HG02884 (cell line): ENCODE data around the gene THBD.

Experiments
- ATAC-seq: cut with Tn5 transposase; IDR thresholded peaks from one replicate; pipeline ENCODE4 v1.9.1; 2021; ENCODE audit warnings: mild to moderate bottlenecking, moderate library complexity; ENCODE audit not compliant: unreplicated experiment

THBD gene

DNA sequence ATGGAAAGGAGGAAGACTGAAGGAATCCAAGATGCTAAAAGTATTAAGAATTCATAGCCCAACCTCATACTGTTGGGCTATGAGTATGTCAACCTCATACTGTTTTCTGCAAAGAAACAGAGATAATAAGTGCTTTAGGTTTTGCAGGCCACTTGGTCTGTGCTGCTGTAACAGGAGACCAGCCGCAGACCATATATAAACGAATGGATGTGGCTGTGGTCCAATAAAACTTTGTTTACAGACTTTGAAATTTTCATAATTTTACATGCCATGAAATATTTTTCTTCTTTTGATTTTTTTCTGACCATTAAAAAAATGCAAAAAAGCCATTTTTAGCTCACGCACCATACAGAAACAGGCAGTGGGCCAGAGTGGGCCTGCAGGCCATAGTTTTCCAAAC, 13.7 kb upstream of the THBD start:
- ATAC-seq, result no peak

DNA sequence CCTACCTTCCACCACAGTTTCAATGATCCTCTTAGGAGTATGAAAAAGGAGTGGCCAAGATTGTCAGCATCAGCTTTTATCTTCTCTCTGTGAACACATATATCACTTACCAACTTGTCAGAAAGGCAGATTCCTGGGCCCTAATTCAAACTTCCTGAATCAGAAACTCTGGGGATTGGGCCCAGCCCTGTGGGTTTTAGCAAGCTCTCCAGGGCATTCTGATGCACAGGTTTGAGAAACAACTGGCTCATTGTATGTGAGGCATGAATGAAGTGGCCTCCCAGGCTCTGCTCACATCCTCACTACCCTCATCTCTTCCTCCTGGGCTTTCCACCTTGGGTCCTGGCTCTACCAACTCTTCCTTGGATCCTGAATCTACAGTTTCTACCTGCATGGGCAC, 13.2 kb upstream of the THBD start:
- ATAC-seq, result no peak

DNA sequence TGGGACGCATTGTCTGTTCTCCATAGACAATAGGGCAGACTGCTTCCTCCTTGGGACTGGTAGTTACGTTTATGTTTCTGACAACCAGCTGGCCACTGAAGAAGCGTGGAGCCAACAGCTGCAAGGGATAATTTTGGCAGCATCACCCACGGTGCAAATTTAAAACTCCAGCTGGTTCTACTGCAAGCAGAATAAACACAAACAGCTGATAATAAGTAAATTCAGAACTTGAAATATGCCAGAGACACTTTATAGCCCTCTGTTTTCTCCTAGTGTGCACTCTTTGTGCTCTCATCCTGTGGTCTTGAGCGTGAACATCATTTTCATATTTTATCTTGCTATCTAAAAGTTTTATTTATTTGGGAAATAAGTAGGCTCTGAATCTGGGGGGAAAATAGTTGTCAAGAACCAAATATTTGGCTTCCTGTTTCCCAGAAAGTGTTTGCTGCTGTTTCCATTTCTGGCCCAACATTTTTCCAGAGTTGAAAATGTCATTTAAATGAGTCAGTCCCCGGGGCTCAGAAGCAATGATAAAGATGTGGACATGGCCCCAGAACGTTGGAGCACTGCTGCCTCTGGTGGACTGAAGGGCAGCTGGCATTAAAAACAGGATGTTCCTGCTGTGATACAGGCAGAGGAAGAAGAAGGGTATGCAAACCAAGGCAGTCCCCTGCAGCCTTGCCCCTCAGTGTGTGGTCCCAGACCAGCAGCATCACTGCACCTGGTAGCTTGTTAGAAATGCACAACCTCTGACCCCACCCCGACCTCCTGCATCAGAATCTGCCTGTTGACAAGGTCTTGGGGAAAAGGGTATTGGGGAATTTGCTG, 12.5 kb upstream of the THBD start:
- ATAC-seq, result no peak

DNA sequence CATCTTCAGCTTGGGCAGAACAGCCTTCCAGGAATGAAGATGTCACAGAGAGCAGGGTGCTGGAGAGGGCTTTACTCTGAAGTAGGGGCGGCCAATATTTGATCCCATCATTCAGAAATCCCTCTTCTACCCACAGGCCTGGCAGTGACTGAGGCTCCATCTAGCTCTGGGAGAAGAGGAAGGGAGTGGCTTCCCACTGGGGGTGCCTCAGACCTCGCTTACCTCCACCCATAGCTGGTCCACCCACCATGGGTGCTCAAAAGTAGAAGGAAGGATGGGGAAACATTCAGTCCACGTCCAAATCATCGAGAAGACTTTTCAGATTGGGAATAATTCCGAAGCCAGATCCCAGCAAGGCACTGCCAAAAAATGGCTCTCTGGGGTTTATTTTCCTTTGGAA, 11.8 kb upstream of the THBD start:
- no peak for ATAC-seq

DNA sequence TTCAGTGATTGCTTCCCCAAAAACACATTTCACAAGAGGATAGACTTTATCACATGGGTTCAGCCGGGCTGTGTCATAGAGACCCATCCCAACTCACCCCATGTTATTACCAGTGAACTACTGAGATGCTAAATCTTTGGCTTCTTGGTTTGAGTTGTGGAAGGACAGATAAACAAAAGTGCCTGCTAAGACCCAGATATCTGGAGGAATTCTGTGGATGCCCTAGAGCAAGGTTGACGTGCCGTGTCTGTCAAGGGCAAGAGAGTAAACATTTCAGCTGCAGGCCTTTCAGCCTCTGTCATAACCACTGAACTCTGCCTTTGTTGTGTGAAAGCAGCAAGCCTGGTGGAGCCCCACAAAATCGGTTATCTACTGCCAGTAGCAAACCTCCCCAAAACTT, 11.2 kb upstream of the THBD start:
- ATAC-seq, result no peak

DNA sequence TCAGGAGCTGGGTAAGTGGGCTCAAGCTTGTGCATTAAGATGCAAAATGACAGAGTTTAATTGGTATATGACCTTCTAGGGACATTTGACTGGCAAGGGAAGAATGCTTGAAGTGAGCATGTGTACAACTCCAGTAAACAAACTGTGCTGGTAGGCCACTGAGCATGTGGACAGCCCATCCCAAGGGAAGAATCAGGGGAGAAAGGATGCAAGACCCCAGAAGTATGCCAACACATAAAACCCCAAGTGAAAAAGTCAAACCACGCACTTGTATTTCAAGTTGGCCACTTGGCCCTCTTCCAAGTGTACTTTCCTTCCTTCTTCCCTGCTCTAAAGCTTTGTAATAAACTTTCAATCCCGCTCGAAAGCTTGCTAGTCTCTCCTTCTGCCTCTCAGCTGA, 10.4 kb upstream of the THBD start:
- no peak for ATAC-seq

DNA sequence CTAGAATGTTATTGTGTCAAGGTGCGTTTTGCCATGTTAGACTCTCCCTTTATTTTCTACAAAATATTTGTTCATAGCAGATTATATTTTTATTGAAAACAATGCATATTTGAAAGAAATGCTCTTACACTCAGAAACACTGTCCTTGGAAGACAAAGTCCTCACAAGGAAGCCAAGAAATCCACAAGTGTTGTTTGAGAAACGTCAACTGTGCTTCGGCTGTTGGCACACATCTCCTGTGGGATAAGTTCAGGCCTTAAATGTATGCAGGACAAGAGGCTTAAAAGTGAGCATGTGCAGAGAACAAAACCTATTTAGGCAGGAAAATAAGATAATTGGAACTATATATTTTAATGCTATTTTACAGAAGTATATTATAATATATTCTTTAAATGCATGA, 9.5 kb upstream of the THBD start:
- ATAC-seq, result no peak

DNA sequence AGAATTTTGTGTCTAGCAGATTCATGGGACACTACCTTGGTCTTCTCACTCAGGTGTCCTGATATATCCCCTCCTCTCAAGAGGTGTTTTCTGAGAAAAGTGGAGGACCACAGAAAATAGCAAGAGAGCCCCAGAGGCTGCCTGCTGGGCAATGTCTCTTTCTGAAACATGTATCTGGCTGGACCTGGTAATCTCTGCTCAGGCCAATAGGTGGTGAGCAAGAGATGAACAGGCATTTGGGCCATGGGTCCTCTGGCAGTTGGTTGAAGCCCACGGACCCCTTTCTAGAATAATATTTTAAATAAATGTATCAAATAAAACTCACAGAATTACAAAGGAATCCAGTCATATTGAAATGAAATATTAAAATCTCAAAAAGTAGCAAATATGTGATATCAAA, 8.8 kb upstream of the THBD start:
- ATAC-seq, result no peak

DNA sequence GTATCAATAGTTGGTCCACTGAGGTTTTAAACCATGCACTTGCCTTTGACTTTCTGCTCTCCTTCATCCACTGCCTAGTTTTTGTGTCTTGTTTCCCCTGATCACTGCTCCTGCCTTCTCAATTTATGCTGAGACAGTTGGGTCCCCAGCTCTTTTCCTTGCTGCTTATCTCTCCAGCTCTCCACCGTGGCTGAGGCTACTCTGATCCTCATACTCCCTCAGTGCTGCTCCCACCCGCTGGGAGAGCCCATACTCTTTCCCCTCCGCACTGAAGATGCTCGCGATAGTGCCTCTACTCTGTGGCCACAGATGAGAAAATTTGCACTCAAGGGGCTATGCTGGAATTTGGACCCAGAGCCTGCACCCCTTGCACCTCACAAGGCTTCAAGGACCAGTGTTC, 3.4 kb upstream of the THBD start:
- ATAC-seq, result no peak

DNA sequence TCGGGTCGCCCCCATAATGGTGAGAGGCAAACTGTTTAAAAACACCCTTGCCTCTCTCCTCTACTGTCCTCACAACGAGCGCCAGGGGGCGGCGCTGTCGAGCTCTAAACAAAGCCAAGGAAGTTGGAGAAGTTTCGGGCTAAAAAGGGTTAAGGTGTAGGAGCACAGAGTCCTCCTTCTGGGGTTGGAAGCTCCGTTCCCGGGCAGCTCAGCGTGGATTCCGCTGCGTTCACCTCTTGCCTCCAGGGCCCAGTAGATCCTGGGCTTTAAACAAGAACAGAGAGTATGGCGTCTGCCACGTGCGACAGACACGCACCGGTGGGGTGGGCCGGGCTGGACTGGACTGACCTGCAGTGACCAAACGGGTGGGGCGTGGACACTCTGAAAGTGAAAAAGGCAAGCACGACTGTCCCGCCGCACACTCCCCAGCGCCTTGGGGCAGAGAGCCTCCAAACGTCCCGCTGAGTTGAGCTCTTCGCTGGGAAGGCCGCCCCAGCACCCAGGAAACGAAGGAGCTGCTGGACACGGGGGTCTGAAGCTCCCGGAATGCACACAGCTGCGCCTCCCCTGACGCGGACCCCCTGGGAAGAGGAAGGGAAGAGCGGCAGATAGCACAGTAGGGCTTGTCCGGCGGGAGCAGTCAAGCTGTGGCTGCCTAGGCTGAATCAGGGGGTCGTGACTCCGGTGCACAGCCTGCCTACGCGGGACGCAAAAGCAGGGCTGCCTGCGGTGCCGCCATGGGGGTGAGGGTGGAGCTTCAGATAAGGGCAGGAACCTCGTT, 1.6 kb upstream of the THBD start:
- ATAC-seq, result no peak

DNA sequence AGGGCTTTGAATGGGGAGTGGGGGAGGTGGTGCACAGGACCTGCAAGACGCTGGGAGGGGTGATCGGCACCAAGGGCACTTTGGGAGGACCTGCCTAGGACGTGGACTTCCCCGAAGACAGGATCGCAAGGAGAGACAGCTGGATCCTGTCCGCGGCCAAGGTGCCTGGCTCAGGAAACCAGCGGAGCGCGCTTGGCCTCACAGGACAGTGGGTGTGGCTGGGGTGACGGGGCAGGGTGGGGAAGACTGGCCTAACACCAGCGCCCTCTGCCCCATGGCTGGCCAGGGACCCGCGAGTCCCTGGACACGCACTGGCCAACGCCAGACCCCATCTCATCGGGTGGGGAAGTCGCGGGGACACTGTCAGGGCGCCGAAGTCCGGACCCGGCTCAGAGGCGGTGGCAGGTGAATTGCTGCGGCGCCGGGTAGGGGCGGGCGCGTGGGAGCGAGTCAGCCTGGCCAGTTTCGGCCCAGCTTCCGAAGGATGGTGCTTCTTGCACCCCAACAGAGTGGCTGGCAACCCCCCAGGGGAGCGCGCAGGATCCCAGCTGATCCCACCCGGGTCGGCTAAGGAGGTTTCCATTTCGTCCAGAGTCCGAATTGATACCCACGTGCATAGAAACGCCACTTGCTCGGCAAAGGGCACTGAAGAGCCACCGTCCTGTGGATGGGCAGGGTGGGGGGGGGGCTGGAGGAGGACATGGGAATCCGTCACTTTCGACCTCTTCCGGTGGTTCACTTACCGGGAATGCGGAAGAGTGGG, 785 bp upstream of the THBD start:
- ATAC-seq, result no peak

DNA sequence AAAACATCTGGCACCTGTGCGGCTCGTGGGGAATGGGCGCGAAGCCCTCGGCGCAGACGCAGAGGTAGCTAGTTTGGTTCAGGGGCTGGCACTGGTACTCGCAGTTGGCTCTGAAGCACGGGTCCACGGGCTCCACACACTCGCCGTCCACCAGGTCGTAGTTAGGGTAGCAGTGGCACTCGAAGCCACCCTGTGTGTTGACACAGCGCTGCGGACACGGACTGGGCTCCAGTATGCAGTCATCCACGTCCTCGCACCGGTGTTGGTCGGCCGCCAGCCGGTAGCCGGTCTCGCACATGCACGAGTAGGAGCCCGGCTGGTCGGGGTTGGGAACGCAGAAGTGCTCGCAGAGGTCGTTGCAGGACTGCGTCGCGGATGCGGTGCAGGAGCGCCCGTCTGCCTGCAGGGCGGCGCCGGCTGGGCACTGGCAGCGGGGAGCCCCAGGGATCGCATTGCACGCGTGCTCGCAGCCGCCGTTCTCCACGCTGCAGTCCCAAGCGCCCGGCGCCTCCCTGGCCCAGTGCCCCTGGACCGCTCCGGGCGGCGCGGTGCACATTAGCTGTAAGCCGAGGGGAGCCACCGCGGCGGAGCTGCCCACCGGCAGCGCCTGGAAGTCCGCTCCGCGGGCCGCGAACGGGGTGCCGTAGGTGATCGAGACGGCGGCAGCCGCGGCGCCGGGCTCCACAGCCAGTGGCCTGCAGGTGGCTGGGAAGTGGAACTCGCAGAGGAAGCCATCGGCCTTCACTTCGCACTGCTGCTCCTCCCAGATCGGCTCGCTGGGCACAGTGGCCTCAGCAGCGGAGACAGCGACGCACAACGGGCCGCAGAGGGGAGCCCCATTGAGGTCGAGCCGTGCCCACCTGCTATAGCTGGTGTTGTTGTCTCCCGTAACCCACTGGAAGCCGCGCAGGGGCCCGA, 930 bp downstream of the THBD start:
- no peak for ATAC-seq

DNA sequence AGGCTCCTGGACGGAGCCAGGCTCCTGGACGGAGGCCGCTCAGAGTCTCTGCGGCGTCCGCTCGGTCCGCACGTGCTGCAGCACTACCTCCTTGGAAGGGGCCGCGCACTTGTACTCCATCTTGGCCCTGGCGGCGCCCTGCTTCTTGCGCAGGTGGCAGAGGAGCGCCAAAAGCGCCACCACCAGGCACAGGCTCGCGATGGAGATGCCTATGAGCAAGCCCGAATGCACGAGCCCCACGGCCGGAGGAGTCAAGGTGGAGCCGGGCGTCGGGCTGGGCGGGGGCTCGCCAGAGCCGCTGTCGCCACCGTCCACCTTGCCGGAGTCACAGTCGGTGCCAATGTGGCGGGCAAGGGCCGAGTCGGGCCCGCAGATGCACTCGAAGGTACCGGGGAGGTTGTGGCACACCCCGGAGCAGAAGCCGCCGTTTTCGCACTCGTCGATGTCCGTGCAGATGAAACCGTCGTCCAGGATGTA, 1.7 kb downstream of the THBD start:
- ATAC-seq, result no peak

DNA sequence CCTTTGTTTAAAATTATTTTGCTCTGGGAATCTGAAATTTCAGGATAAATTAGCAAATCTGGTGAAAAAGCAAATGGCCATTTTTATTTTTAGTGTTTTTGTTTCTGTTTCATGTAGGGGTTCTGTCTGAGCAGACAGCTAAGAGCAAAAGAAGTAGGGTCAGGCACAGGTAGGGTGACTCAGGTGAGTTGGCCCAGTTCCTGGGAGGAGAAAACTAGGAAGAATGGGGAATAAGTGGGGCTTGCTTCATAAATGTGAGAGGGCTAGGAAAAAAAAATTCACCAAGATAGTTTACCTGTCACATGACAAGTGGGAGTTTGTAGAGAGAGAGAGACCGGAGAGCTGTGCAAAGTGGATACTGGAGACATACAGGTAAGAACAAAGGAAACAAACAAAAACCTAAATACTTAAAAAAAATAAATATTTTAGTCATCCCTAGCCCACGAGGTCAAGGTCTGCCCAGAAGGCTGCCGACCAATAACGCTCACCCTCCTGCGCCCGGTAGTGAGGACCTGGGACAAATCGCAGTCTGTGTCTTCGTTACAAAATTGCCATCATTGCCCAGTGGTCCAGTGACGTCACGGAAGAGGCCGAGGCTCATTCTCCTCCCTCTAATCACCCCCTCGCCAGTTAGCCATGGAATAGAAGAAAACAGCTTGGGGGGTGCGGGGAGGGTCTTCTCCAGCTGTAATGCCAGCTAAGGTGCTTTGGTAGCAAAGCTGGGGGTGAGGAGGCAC, 2.3 kb downstream of the THBD start:
- no peak for ATAC-seq

DNA sequence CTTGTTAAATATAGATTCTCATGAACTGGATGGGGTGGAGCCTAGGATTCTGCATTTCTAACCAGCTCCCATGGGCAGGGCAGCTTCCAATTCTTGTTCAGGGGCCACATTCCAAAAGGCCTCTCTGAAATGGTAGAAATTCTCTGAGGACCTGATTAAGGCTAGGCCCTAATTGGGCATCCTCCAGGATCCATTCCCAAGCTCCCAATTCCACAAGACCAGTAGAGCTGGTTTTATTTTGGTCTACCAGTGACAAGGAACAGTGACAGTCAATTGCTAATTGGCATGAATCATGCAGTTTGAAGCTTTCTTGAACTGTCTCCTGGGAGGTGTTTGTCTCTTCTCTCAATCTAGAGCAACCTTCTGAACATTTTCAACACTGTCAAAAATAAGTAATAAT, 3.0 kb downstream of the THBD start:
- no peak for ATAC-seq

DNA sequence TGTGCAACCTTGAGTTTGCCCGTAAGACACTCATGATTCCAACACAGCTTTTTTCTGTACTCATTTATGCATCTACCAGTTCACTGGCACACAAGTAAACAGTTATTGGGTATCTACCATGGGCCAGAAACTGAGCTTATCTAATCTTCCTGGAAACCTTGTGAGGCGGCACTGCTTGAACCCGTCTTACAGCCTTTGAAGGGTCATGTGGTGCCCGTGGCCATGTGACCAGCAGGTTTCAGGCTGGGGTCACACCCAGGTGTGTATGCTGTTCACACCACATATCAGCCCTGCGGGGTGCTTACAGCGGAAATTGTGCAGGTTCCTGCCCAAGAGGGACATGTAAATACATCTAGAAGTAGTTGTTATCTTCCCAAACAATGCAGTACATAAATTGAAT, 6.1 kb downstream of the THBD start:
- no peak for ATAC-seq

DNA sequence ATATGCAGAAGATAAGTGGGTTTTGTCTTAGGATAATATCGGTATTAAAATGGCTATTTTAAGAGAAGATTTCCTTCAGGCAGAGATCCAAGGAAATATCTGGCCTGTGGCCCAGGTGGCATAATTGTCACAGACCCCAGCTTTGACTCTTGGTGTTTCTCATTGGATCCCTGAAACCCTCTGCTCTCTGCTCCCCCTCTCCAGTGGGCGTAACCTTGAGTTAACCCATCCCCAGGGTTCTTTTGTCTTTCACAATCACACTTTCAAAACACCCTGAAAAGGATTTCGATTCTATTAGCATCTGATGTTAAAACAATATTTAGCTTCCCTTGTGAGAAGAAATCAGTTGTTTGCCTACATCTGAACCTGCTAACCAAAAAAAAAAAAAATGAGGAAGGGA, 7.2 kb downstream of the THBD start:
- no peak for ATAC-seq

DNA sequence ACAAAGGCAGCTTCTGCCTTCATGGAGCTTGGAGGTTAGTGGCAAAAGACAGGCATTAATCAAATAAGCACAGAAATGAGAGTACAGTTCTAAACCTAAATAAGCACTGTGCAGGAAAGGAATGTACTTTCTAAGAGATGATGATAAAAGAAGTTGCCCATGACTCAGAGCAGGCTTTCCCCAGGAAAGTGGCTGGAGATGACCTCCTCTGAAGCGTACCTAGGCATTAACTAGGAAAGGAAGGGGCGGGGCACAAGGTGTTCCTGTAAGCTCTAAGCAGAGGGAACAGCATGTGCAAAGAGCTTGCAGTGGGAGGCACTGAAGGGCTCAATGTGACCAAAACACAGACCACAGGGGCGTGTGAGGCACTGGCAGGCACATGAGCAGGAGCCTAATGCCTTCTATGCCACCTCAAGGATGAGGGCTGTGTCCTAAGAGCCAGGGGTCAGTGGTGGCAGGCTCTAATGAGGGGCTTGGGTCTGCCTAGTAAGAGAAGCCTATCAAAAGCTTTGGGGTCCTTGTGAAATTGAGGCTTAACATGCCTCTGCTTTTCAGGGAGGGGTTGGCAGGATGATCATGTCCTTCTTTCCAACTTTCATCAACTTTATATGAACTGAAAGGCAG, 9.5 kb downstream of the THBD start:
- ATAC-seq, result no peak

DNA sequence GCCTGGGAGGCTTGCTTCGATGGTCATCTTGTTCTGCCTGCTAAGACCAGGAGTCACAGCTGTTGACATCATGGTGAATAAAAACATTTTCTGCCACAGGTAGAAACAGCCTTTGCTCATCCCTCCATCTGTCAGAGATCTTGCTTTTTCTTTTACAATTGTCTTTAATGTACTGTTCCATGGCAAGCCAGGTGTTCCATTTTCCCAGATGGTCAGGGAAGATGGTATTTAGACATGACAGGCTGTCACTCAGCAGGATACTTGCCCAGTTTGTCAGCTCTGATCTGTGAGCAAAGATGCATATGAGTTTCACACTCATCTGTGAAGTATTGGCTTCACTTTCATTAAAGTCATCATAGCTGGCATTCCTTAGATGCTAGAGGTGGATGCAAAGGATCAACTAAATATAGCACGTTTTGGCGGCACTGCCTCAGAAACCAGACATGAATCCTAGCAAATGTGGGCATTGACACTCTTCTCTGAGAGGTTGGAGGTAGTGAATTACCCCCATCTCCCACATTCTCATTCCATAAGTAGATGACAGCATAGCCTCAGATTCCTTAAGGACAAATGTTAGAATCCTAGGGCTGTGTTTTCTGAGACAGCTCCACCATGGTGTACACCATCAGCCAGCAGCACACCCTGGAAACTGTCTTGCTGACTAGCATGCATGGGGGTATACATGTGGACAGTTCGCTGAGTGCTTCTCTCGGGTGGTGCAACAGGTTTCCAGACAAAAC, 10.2 kb downstream of the THBD start:
- no peak for ATAC-seq
